Fibroblast of mammary gland (primary cell): Measurements from ENCODE around the gene TRIM31.

Source experiments
- DNase-seq: peaks from one replicate; pipeline ENCODE4 v3.0.0-alpha.2; 2010; ENCODE audit warnings: low read depth
- H3K4me3 ChIP-seq: 2 replicates; pipeline ENCODE4 v1.5.1; 2011; ENCODE audit warnings: low read depth, mild to moderate bottlenecking, low read length, moderate library complexity; ENCODE audit not compliant: control insufficient read depth
- CTCF ChIP-seq: conservative IDR thresholded peaks from 2 replicates; pipeline ENCODE4 v1.5.1; 2011; ENCODE audit warnings: low read depth, low read length, inconsistent platforms; ENCODE audit not compliant: control insufficient read depth, insufficient read depth

The TRIM31 gene

GRCh38 chr6:30061858-30062458 is 50.9 kb downstream of the TRIM31 start:
- DNase-seq: peak; percentile 36
- peak overlapping the region; percentile 90 for H3K4me3 ChIP-seq
- TF ChIP-seq CTCF: no peak

GRCh38 chr6:30061092-30061857 is 51.6 kb downstream of the TRIM31 start, which contains the start of gene POLR1H:
TSS of gene POLR1H (plus strand) at chr6:30061265. CDS start at chr6:30061525, 260 bp downstream.
- H3K4me3 ChIP-seq: peak within 1 kb of the TSS; percentile 90
- no peak for TF ChIP-seq CTCF
- peak; percentile 97 for DNase-seq

- peak; percentile 48 for DNase-seq
- no peak for TF ChIP-seq CTCF
- H3K4me3 ChIP-seq: peak overlapping the region; percentile 90
Observed at GRCh38 chr6:30060606-30061091, 52.2 kb downstream of the TRIM31 start.

- no peak for DNase-seq
- H3K4me3 ChIP-seq: no peak overlapping the region
Observed at GRCh38 chr6:30055513-30055912, 57.4 kb downstream of the TRIM31 start.

GRCh38 chr6:30053682-30054081 is 59.2 kb downstream of the TRIM31 start:
- TF ChIP-seq CTCF: no peak
- DNase-seq: no peak
- no peak overlapping the region for H3K4me3 ChIP-seq

More at GRCh38 chr6:30055513-30055912, 57.4 kb downstream of the TRIM31 start:
- no peak for TF ChIP-seq CTCF
